Keratinocyte (primary cell): ENCODE data around the gene GTF3C1. TPM values are rescaled to one million over a fixed set of nuclear protein-coding genes. Genes with fewer than 3 reads are reported as not detected.
"Not testable (repeated sequence)": the region's sequence is repeated elsewhere in the genome, so short reads cannot be mapped to it uniquely, and the experiment has no call there.

ENCODE experiments used
- DNase-seq: peaks from one replicate; pipeline ENCODE4 v3.0.0-alpha.2; 2011; ENCODE audit warnings: low read depth, missing footprints, low spot score
- FAIRE-seq: peaks from 2 replicates; lab custom pipeline; 2011; peaks lifted over from hg19 to GRCh38; lab: Jason Lieb, UNC
- H2AFZ ChIP-seq: 2 replicates; pipeline ENCODE4 v1.6.0; 2012; ENCODE audit warnings: low read length, control low read depth, inconsistent platforms; ENCODE audit not compliant: control insufficient read depth
- H3K27ac ChIP-seq: 2 replicates; pipeline ENCODE4 v1.5.1; 2011; ENCODE audit warnings: low read length; ENCODE audit not compliant: control insufficient read depth, insufficient read depth
- H3K27me3 ChIP-seq: 3 replicates; pipeline ENCODE4 v1.6.0; 2011; ENCODE audit warnings: low read length; ENCODE audit not compliant: control insufficient read depth, insufficient read depth; ENCODE audit errors: extremely low read depth
- H3K36me3 ChIP-seq, 2 experiments: 2 replicates in 1 of 2; 3 replicates in 1 of 2; pipeline ENCODE4 v1.5.1; 2011; ENCODE audit warnings: low read length in 2 of 2, mild to moderate bottlenecking in 1 of 2; ENCODE audit not compliant: control insufficient read depth in 2 of 2, insufficient read depth in 2 of 2; ENCODE audit errors: extremely low read depth in 1 of 2
- H3K4me1 ChIP-seq: 3 replicates; pipeline ENCODE4 v1.5.1; 2011; ENCODE audit warnings: low read length; ENCODE audit not compliant: control insufficient read depth, insufficient read depth; ENCODE audit errors: extremely low read depth
- H3K4me2 ChIP-seq: 3 replicates; pipeline ENCODE4 v1.6.0; 2011; ENCODE audit warnings: low read depth, low read length; ENCODE audit not compliant: control insufficient read depth, insufficient read depth; ENCODE audit errors: extremely low read depth
- H3K4me3 ChIP-seq, 3 experiments: fragments of 200-600 bp in 1 of 3; sonication (generic) in 1 of 3; 2 replicates in 2 of 3; 3 replicates in 1 of 3; pipeline ENCODE4 v1.5.1; 2011 to 2016; ENCODE audit warnings: low read length in 3 of 3, mild to moderate bottlenecking in 3 of 3, control low read depth in 2 of 3, inconsistent platforms in 1 of 3, low read depth in 1 of 3, mixed read lengths in 1 of 3, mixed run types in 1 of 3, moderate library complexity in 1 of 3; ENCODE audit not compliant: control insufficient read depth in 2 of 3, insufficient read depth in 2 of 3; ENCODE audit errors: extremely low read depth in 1 of 3
- H3K79me2 ChIP-seq: 2 replicates; pipeline ENCODE4 v1.6.0; 2012; ENCODE audit warnings: low read length; ENCODE audit not compliant: control insufficient read depth, insufficient read depth
- H3K9ac ChIP-seq: 3 replicates; pipeline ENCODE4 v1.6.0; 2011; ENCODE audit warnings: low read length; ENCODE audit not compliant: control insufficient read depth, insufficient read depth; ENCODE audit errors: extremely low read depth
- H3K9me1 ChIP-seq: 3 replicates; pipeline ENCODE4 v1.6.0; 2011; ENCODE audit warnings: low read length; ENCODE audit not compliant: control insufficient read depth, insufficient read depth; ENCODE audit errors: extremely low read depth
- H3K9me3 ChIP-seq: 2 replicates; pipeline ENCODE4 v1.5.1; 2012; ENCODE audit warnings: low read depth, low read length; ENCODE audit not compliant: control insufficient read depth
- H4K20me1 ChIP-seq: 3 replicates; pipeline ENCODE4 v1.6.0; 2011; ENCODE audit warnings: low read length; ENCODE audit not compliant: control insufficient read depth, insufficient read depth; ENCODE audit errors: extremely low read depth
- CTCF ChIP-seq, 3 experiments: IDR thresholded peaks in 1 of 3; conservative IDR thresholded peaks in 1 of 3; optimal IDR thresholded peaks in 1 of 3; 2 replicates in 2 of 3; 3 replicates in 1 of 3; pipeline versions ENCODE3 to v1.5.1; 2011; ENCODE audit warnings: low read length in 3 of 3, mild to moderate bottlenecking in 3 of 3, moderate library complexity in 2 of 3, control low read depth in 1 of 3, inconsistent platforms in 1 of 3; ENCODE audit not compliant: insufficient read depth in 2 of 3; ENCODE audit errors: extremely low read depth in 1 of 3
- EZH2 ChIP-seq: IDR thresholded peaks from one replicate; pipeline ENCODE4 v1.6.1; 2012; ENCODE audit warnings: inconsistent platforms, mild to moderate bottlenecking, low read length, moderate library complexity
- dilution Hi-C: fragments of 300-500 bp; cut with MboI; formaldehyde crosslinking; loops from one replicate; pipeline ENCODE4 v1.7.0; 2020; ENCODE audit warnings: low sequenced_read_pairs; ENCODE audit not compliant: extremely low pct_ligation_motif_present
- polyA plus RNA-seq, 5 experiments: library from polyadenylated mRNA; depleted of rRNA in 3 of 5; stranded (reverse) in 3 of 5; stranded (forward) in 1 of 5; unstranded in 1 of 5; fragments of >200 nt; gene quantifications; 1 replicate in 1 of 5; 2 replicates in 3 of 5; 3 replicates in 1 of 5; pipeline versions ENCODE4 v1.2.1 to v1.2.3, GENCODE V29; 2011 to 2012; ENCODE audit warnings: missing spikeins in 2 of 5, low read depth in 1 of 5, low replicate concordance in 1 of 5

GTF3C1 gene
- polyA plus RNA-seq, 1 donor (not counting 4 experiments of a cell fraction or from before 2014, with no cell fraction given), result 23.5 TPM

GRCh38 chr16:27436065-27436464, 113.6 kb downstream of the GTF3C1 start:
- H3K4me2 ChIP-seq, result no peak overlapping the region
- H3K9me1 ChIP-seq, result no peaks in the 10 kb centered on the region
- H3K27ac ChIP-seq, result no peak overlapping the region
- FAIRE-seq (no peak), DNase-seq (no peak)
- TF ChIP-seq EZH2, result no peak
- no peak for TF ChIP-seq CTCF (optimal IDR thresholded peaks at IDR 0.05 in 1 of 3, IDR thresholded peaks at IDR 0.05 in 1 of 3, conservative IDR thresholded peaks at IDR 0.05 in 1 of 3; ENCODE audit: extremely low read depth in 1 of 3, insufficient read depth in 2 of 3, low read length in 3 of 3)
- no peak overlapping the region for H3K4me3 ChIP-seq
- dilution Hi-C loops, result no loop called here
- H3K27me3 ChIP-seq, result no peaks in the 10 kb centered on the region
- no peak overlapping the region for H3K9ac ChIP-seq
- H3K36me3 ChIP-seq, result no peaks in the 10 kb centered on the region
- no peaks in the 10 kb centered on the region for H3K79me2 ChIP-seq
- H2AFZ ChIP-seq, result no peak overlapping the region
- peaks cover 14% of the 10 kb centered on the region for H3K4me1 ChIP-seq
- peaks cover 3% of the 10 kb centered on the region for H3K9me3 ChIP-seq
- no peaks in the 10 kb centered on the region for H4K20me1 ChIP-seq

GRCh38 chr16:27435146-27435545, 114.6 kb downstream of the GTF3C1 start:
- H2AFZ ChIP-seq, H3K9me1 ChIP-seq, DNase-seq, H3K9me3 ChIP-seq, H4K20me1 ChIP-seq, H3K79me2 ChIP-seq, FAIRE-seq, H3K9ac ChIP-seq, H3K4me2 ChIP-seq, H3K36me3 ChIP-seq, H3K27me3 ChIP-seq, H3K4me3 ChIP-seq, dilution Hi-C loops, H3K27ac ChIP-seq: not testable (repeated sequence)
- H3K4me1 ChIP-seq, result peaks cover 14% of the 10 kb centered on the region
